Measurements from ENCODE around the gene ARVCF. TPM values are rescaled to one million over a fixed set of nuclear protein-coding genes. Genes with fewer than 3 reads are reported as not detected.

ARVCF gene
- total RNA-seq, 1 experiment from 2014 or later: 9.3 TPM

DNA sequence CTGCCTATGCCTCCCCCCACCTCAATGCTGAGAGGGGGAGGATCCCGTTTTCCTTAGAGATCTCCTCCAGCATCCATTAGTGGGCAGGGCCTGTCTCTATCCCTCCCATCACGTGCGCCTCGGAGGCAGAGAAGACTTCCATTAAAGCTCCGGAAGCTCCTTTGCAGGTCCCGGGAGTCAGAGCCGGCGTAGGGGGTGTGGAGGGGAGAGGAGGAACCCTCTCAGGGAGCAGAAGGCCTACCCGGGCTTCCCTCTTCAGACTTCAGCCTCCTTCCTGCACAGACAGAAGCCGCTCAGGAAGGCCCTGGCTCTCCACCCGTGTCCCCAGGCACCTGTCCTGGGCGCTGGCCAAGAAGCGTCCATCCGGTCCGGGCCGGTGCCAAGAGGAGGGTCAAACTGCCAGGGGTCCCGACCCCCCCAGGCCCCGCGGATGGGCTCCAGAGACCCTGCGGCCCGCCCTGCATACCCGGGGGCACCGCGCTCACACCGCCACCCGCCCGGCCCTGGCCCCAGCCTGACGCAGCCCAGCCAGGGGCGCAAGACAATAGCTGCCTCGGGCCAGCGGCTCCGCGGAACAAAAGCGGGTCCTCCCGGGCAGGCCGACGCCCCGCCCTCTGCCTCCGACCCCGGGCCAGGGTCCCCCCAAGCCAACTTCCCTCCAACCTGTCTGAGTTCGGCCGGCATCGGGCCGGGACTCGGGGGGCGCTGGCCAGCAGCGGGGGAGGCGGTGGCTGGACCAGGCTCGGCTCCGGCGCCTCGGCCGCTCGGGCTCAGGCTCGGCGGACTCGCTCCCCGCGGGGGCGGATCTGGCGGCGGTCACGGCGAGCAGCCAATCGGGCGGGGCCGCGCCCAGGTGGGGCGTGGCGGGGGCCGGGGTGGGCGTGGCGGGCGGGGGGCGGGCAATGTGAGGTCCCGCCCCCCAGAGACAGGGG is 29.9 kb downstream of the ARVCF start:
- peak; percentile 60 for DNase-seq (ENCODE audit: low spot score)

DNA sequence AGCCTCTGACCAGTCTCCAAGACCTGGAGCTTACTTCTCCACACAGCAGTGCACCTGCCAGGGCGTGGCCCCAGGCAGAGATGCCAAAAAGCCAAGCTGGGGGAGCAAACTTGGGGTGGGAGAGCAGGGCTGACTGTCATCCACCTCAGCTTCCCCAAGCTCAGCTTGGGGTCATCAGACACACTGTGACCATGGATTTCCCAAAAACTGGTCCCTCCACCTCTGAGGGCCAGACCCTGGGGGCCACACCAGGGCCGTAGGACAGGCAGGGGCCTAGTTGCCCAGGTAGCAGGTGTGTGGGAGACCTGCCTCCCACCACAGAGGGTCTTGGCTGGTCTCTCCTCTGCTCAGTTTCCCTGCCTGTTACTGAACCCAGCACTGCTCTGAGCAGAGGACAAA is 30.6 kb downstream of the ARVCF start:
- DNase-seq (ENCODE audit: low spot score): no peak

DNA sequence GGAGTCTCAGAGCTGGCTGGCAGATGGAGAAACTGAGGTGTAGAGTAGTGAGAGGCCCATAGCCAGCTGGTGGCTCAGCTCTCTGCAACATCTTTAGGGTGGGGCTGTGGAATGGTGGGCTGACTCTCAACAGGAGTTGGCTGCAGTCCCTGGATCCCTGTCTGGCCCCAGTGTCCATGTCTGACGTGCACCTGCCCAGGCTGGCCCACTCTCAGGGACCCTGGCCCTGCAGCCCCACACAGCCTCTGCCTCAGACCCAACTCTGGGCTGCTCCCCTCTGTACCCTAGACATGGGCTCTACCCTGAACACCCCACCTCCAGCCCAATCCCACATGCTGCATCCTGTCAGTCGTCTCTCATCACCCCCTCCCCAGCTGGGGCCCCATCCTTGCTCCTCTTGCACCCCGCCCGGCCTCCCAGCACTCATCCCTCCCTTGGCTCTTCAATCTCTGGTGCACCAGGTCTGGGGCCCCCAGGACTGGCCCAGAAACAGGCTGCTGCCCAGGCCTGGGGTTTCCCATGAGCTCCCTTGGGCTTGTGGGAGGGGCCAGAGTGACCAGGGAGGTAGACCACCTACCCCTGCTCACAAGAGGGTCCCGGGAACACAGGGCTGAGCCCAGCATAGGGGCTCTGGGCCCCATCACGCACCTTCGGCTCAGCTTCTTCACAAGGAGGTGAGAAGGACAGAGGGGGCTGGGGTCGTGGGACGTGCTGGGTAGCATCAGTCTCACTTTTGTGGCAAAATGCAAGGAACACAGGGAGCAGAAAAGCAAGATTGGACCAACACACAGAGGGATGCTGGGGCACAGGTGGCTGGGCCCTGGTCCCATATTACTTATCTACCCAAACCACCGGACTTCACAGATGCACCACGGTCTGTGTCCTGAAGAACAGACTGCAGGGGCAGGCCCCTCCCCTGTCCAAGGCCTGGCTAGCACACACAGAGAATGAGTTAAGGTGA is 31.5 kb downstream of the ARVCF start:
- no peak for DNase-seq (ENCODE audit: low spot score)

DNA sequence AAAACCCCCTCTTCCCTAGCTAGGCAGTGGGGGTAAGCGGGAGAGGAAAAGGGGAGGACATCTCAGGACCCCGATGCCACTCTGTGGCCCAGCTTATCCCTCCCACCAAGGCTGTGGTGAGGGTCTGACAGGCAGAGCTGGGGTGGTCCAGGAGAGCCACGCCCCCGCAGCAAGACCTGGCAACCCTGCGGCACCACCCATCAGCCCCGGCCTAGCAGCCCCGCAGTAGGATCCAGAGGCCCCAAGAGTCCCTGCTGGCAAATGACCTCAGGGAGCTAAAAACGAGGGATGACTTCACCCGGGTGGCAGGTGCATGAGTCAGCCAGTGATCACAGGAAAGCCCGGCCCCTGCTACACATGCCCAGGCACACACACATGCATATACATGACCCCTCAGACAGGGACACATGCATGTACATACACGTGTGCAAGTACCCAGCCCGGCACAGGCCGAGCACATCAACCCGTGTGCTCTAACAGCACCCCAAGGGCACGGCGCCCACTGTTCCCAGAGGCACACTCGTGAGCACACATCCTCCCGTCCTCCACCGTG is 32.3 kb downstream of the ARVCF start:
- DNase-seq (ENCODE audit: low spot score): peak; percentile 73

DNA sequence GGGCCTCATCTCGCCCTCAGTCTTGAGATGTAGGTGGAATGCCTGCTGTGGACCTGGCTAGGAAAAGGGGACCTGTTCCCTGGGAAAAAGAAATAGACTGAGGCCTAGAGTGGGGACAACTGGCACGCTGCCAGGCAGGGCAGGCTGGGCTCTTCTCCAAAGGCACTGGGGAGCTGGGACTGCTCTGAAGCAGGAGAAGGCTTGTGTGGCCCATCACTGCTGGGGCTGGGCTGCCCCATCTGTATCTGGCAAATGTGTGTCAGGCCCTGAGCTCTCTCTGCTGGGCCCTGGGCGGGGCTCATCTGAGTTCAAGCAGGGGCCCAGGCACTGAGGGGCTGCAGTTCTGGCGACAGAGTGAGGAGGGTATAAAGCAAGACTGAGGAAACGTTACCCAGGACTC is 32.9 kb downstream of the ARVCF start:
- DNase-seq (ENCODE audit: low spot score): no peak

DNA sequence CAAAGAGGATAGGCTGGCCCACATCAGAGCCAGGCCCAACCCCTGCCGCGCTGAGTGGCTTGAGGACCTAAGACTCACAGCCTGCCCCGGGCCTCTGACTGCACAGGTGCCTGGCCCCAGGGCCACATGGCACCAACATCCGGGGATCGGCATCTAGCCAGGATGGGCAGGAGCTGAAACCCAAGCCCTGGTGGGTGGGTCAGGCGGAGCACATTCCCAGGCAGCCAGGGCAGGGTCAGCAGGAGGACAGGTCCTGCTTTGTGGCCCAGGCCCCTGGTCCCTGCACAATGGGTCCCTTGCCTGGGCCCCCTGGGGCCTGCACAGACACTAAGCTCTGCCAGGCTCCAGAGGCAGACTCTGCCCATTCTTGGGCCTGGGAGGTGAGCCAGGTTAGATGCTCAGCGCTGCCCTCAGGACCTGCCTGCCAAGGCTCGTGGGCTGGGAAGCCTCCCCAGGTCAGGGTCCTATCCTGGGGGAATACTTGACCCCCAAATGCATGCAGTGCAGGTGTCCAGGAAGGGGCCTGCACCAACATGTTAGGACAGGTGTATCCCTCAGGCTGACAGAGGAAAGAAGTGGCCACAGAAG is 33.5 kb downstream of the ARVCF start:
- DNase-seq (ENCODE audit: low spot score): no peak

DNA sequence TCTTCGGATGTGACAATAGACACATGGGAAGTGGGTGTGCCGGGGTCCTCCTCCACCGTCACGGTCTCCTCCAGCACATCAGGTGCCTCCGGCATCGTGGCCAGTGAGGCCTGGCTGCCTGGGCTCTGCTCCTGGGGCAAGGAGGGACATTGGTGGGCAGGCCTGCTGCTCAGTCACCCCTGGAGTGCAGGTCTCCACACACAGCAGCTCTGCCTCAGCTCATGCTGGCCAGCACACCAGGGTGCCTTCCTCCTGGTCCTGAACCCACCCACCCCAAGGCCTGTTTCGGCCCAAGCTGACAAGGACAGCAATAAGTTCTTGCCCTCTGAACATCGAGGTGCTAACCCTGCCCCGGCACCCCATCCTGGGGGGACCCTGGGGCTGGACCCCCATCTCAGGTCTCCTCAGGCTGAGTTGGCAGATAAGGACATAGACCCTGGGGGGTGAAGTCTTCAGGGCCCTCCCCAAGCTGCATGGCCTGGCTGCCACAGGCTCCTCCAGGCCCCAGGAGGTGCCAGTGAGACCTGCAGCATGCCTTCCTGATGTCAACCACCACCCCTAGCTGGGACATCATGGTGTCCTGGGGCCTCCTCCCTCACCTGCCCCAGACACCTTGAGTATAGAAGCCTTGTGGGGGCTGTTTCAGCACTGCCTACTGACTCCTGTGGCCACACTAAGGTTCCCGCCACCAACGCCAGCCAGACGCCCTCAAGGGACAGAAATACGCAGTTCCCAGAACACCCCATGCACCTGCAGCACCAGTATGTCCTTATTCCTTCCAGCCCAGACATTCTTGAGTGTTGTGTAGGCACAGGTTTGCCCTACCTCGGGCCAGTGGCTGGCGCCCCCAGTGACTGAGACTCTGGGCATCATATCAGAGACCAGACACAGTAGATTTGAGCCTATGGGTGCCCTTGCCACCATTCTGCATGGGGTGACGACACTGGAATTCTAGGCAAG is 34.4 kb downstream of the ARVCF start:
- DNase-seq (ENCODE audit: low spot score): no peak

DNA sequence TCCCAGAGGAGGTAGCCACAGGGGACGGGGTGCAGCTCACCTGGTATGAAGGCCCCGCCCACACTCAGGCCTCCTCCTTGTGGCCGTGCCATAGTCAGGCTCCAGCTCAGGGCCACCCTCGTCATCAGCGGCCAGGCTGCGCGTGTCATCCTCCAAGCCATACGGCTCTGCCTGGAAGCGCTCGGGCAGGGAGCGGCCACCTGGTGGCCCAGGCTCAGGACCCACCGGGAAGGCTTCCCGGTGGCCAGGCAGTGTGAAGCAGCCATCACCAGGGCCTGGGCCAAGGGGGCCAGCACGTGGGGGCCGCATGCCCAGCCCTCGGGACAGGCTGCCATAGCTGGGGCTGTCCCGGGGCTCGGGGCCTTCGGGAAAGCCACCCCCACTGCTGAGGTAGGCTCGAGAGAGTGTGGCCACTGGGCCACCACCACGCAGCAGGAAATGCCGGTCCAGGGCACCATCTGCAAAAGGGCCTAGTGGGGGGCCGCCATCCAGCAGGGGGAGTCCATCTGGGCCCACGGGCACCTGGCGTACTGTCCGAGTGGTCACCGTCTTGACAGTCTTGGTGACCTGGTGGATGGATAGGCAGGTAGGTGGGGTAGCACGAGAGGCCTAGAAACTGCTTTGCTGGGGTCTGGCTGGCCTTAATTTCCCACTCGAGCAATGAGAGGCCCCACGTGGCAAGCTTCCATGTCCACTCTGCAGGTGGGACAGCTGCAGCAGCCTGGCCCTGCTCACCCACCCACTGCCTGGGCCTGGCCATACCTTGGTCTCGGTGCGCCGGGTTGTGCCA is 35.3 kb downstream of the ARVCF start:
- no peak for DNase-seq (ENCODE audit: low spot score)

DNA sequence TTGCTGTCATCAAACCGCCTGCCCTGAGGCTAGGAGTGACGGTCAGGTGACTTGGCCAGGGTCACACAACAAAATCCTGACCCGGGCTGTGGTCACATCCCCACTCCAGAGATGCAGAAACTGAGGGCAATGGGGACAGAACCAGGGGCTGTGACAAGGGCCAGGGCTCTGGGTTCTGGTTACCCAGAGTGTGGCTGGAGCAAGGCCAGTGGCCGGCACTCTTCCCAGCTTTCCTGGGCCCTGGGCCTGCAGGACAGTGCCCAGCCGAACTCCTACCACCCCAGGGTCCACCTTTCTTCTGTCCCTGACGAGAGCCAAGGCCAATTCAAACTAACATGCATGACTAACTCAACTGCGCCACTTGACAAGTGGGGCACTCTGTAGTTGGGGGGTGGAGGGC is 35.9 kb downstream of the ARVCF start:
- no peak for DNase-seq (ENCODE audit: low spot score)

DNA sequence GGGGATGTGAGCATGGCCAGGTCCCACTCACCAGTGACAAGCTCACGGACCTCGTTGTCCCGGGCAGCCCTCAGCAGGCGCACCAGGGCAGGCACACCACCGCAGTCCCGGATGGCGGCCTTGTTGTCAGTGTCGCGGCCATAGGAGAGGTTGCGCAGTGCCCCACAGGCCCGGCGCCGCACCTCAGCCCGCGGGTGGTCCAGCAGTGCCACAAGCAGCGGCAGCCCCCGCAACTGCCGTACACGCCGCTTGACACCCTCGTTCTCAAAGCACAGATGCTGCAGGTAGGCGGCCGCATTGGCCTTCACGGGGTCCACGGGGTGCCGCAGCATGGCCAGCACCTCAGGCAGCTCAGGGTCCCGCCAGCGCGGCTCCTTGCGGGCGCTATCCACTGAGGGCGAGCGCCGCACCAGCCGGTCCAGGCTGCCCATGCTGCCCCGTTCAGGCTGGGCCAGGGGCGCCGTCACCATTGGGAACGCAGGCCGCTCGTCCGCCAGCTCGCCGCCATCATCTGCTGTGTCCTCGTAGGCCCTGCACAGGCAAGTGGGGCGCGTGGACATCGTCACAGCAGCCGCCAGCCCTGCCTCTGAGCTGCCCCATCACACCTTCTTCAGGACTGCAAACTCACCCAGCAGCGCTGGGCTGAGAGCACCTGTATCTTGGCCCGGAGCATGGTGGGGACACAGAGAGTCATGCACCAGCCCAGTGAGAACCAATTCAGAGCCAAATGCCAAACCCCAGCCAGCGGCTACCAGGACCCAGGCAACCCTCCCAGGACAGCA is 36.7 kb downstream of the ARVCF start:
- no peak for DNase-seq (ENCODE audit: low spot score)

DNA sequence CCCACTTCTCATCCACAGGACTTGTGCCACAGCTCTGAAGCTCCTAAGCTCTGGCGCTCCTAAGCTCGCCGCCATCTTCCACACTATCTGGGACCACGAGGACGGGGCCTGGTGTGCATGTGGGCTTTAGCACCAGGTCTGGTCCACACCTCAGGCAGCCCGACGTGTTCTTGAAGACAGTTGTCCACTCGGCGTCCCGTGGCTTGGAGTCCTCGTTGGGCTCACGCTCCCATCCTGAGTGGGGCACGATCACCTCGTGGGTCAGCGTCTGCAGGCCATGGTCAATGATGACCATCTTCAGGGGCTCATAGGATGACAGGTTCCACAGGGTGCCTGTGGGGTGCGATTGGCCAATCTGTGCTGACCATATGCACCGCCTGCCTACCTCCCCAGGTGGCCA is 37.9 kb downstream of the ARVCF start:
- DNase-seq (ENCODE audit: low spot score): no peak

DNA sequence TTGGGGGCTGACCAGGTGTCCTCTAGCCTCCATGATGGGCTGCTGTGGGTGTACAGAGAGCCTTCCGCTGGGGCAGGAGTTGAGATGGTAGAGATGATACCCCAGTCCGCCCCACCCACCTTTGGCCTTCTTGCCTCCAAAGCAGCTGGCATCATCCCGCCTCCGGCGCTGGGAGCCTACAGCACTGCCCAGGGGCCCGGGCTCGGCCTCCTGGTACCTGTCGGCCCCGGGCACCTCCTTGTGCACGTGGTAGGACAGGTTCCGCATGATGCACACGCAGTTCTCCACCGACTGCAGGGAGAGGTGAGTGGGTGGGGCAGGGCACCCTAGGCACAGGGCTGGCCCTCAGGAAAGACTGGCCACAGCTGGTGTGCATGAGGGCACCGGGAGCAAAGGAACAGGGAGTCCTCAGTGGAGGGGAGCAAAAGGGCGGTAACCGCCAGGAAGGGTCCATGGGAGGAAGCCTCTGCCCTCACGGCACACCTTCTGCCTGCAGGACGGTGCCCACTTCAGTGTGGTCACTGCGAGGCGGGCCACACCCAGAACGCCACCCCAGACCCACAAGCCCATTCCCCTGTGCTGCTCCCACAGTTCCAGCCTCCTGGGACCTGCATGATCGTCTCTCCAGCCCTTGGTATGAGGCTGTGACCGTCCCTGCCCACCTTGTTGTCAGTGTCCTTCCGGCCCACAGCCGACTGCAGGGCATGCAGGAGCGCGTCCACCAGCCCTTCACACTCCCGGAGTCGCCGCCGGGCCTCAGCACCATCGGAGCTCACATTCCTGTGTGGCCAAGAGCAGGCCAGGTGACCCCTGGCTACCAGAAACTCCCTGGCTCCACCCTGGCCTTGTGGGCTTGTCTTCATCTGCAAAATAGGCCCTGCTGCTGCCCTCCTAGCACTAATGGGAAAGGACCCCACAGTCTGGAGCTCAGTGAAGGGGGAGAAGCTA is 39.1 kb downstream of the ARVCF start:
- DNase-seq (ENCODE audit: low spot score): no peak

DNA sequence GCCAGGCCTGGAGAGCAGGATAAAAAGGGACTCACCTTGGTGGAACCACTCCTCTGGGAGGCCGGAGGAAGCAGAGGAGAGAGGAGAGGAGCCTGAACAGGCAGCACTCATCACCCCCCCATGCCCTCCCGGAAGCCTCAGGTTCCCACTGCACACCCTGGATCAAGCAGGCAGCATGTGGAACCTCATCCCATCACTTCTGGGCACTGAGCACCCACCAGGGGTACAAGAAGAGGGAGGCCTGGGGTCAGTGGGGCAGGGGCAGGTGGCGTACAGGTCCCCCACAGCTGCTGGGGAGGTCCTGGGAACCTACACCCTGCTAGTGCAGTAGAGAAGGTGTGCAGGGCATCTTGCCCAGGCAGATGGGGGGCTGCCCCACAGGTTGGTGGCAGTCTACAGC is 40.0 kb downstream of the ARVCF start:
- DNase-seq (ENCODE audit: low spot score): no peak

DNA sequence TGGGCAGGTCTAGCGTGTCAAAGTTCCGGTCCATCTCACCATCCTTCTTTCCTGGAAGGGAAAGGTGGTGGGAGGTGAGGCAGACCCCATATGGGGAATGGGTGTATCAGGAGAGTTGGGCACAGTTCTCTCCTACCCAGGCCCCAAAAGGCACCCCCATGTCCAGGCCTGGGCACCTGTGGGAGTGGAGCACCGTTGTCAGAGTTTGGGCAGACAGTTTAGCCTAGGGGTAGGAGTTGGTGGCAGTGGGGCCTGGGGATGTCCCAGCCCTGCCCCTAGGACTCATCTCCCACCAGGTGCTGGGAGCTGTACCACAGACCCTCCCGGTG is 41.0 kb downstream of the ARVCF start:
- no peak for DNase-seq (ENCODE audit: low spot score)

DNA sequence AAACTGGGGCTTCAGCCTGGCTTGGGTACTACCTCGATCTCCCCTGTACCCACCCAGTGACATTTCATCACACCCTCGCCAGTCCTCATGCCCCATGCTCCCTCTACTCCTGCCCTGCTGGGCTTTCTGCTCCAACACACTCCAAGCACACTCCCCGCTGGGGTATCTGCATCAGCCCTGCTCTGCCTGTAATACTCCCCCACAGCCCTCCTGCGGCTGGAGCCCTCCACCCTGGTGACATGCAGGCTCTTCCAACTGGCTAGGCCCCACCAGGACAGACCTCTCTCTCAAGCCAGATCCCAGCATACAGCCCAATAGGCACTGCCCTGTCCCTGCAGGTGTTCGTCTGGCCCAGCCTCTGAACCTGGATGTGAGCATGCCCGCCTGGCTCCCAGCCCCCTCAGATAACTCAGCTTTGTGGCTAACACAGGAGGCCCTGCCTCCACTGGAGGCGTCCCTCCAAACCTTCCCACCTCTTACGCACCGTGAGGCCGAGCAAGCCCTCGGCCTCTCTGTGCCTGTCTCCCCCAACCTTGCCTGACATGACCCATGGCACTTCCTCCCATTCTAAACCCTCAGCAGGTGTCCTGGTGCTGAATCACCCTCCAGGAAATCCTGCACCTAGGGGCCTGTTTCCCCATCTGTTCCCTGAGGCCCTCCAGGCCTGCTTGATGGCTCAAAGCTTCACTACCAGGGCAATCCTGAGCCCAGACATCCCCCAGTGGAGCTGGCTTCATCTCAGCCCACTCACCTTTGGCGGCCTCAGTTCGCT is 41.5 kb downstream of the ARVCF start:
- peak; percentile 62 for DNase-seq (ENCODE audit: low spot score)

DNA sequence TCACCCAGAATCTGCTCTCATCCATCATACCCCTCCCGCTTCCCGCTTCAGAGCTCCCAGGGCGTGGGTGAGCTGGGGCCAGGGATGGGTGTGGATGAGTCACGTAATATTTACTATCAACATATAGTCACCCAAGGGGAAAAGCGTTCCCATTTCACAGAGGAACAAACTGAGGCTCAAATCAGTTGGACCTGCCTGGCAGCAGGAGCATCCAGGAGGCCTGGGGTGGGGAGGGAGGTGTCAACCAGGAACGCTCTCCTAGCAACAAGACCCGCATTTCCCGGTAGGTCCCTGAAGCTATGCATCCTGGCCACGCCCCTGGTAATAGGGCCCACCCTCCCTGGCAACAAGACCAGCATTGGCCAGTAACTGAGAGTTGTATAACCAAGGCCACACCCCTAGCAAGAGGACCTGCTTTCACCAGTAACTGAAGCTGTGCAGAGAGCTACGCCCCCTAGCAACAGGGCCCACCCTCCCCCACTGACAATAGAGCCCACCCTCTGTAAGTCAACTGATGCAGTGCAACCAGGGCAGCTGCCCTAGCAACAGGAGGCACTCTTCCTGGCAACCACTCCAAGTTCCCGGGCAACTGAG is 42.3 kb downstream of the ARVCF start:
- DNase-seq (ENCODE audit: low spot score): peak; percentile 67

Measured in A172 (cell line).